Right forelimb (tissue), 1 donor: ENCODE data around the gene PEX16.

Source experiments
- DNase-seq: peaks from one replicate; pipeline ENCODE4 v3.0.0-alpha.2; 2018

The PEX16 gene

DNA sequence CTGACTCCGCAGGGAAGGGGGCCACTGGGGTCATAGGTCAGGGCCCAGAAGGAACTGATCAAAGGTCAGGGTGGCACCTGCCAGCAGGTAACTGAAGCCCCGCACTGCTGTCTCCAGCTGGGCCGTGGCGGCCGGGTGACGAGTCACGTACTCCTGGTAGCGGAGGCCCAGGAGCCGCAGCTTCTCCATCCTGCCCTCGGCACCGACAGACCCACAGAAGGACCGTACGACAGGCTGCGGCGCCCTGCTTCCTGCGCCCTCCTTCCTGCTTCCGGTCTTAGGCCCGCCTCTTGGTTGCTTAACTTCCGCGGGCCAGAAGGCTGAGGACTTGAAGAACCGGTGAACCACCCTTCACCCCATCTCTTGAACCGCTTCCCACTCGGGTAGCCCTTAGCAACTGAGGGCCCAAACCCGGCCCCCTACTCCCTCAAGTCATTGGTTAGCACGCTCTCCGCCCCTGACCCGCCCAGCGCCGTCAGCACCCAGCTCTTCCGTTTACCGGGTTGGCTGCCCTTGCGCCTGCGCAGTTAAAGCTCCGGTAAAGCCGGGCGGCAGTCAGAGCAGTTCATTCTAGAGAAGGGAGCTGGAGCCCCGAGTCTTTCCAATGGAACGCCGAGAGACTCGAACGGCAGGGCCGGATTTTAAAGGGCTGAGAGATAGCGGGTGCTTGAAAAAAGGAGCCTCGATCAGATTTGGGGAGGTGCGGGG lies at the start of gene PEX16:
TSS of gene PEX16 (minus strand) at position 255 of the 708 bp plus-strand sequence. CDS start at position 189, 66 bp downstream.
- peak; percentile 97 for DNase-seq

DNA sequence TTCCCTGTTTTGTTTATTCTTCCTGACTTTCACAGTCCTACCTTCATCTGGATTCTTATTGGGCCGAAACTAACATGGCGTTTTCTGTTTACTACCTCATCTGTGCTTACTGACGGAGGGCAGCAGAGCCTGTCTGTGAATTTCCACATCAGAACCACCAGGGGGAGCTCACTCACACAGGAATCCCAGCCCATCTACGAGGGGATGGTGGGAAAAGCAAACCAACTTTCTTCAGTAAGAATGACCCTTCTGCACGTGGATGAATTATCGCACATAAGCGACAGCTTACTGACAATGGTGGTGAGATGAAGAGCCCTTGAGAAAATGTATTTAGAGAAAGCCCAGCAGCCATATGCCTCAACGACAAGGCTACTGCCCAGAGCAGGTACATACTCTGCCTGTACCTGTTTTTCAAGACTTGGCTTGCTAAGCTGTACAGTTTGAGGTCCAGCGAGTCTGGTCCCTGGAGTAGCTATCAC lies 47.3 kb upstream of the PEX16 start:
- DNase-seq = peak; percentile 68

GRCh38 chr11:45961751-45962240 lies 44.1 kb upstream of the PEX16 start:
- no peak for DNase-seq

DNA sequence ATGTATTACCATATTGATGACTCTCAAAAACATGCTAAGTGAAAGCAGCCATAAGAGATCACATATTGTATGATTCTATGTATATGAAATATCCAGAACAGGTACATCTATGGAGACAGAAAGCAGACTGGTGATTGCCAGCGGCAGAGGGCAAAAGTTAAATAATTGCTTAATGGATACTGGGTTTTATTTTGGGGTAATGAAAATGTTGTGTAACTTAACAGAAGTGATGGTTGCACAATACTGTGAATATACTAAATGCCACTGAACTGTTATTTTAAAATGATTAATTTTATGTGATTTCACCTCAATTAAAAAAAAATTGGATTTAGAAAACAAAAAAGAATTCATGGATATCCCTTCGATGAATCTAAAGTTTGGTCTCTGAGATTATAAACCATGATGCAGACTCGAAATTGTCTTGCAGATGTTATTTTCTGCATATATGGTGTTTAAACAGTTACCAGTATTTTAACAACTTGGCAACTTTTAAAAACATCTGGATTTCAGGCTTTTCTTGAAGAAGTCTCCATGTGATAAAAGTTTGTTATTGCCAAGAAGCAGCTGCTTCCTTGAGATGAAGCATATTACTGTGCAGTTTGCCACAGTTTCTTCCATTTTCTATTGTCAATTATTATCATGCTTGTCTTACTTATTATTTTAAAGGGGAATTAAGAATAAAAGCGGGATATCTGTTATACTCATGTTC lies 42.9 kb upstream of the PEX16 start:
- DNase-seq = no peak

- no peak for DNase-seq
These were observed 42.2 kb upstream of the PEX16 start for GRCh38 chr11:45959851-45960250.

DNA sequence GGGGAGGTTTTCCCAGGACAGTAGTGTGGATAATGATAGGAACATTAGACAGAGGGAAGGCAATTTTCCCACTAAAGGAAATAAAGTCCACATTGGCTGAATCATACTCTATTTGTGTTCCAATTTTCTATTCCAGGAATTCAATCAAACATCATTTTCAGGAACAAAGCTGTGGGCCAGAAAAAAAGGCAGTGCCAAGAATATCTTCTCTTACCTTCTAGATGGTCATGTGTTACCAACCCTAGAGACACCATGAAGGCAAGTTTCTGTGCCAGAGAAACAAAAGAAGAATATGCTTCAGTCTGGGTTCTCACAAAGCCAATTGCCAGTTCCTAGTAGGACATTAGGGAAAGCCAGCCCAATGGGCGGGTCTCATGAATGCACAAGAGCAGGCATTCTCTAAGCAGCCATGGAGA lies 32.3 kb upstream of the PEX16 start:
- no peak for DNase-seq

DNA sequence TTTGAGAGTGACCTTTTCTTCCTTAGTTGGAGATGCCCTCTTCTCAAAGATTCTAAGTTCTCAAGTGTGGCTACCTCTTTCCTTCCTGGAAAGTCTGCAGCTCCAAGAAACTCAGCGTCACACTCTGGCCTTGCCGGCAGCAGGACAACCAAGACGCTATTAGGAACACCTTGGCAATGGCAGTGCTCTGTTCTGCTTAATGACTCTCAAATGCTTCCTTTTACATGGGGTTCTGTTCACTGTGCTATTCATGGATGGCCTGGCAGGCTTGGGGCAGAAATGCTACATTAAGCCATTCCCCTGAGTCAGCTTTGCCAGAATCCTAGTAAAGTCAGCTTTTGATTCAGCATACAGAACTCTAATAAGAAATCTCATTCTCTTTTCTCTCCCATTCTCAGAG lies 30.7 kb upstream of the PEX16 start:
- DNase-seq = no peak

GRCh38 chr11:45947885-45948284 lies 30.2 kb upstream of the PEX16 start:
- no peak for DNase-seq

DNA sequence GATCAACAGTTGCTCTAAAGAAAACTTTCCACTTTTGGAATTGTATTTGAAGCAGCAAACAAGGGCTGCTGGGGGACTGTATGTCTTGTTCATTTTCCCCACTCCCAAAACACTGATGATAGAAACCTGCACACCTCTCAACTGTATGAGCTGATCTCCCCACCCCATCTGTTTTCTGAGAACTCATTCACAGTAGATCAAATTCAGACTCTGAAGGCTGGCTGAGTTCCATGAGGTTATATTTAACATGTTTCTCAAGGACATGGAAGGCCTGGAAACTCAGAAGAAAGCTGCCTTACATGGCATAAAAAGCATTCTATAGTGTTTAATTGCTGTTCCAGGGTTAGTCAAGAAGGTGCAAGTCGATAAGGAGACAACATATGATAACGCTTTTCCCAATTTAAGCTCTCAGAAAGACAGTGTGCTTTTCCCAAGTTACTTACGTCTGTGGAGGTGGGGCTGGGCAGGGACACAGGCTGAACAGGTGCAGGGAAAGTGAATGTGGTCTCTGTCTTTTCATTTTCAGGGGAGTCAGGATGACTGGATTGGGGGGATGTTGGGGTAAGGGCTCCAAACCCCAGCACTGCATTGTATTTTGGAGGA lies 27.8 kb upstream of the PEX16 start:
- no peak for DNase-seq

DNA sequence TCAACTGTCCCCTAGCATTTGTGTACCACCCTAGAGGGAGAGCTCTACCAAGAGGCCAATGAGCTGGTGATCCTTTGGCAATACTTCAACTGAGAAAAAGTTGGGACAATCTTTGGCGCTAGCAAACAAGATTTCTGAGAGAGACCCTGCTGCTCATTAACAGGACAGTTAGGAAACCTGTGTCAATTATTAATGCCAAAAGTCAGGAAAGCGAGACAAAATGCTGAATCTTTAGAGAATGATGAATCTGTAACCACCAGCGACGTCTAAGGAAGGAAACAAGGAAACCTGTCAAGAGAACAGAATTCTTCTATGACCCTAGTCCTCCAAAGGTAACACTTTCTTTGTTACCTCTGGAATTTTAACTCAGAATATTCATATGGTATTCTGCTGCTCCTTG lies 24.7 kb upstream of the PEX16 start:
- no peak for DNase-seq

- no peak for DNase-seq
These were observed 23.6 kb upstream of the PEX16 start for GRCh38 chr11:45941285-45941684.

DNA sequence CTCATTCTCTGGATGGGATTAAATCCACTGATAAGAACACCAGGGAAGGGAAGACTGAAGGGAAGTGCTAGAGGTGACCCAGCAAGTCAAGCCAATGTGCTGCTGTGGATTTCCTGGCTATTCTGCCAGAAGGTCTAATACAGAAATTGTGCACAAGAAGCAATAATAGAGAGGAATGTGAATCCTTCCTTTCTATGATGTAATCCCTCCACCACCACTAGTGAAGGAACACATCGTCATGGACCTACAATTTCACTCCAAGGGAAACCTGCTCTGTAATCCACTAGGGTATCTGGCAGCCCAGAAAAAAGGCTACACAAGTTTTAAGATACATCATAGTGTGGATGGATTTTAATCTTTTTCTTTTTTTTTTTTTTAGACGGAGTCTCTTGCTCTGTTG lies 22.2 kb upstream of the PEX16 start:
- DNase-seq = no peak

GRCh38 chr11:45937916-45938315 lies 20.2 kb upstream of the PEX16 start:
- no peak for DNase-seq

DNA sequence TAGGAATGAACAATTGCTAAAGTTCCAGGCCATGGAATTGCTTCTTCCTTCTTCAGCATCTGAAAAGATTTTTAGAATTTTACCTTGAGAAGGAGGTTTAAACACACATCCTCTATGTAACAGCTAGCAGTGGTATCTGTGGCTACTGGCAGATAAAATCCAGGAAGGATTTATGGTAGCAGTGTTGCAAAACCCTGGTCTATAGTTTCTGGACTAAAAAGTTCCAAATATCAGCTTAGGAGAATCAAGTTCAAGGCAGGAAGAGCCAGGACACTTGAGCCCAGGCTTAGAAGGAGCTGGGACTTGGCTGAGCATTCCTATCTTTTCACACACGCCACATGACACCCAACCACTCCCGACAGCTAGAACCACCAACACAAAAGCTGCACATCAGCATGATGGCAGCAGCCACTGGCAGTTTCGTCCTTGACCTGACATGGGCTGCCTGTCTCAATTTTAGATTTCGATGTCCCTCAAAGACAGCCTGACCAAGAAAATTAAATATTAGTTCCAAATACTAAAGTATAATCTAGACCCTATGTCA lies 18.9 kb upstream of the PEX16 start:
- DNase-seq = no peak

- DNase-seq = no peak
These were observed 17.8 kb upstream of the PEX16 start for GRCh38 chr11:45935349-45936064.

GRCh38 chr11:45934580-45935318 lies 17.1 kb upstream of the PEX16 start:
- DNase-seq = no peak

- no peak for DNase-seq
These were observed 16.3 kb upstream of the PEX16 start for GRCh38 chr11:45933846-45934579.

DNA sequence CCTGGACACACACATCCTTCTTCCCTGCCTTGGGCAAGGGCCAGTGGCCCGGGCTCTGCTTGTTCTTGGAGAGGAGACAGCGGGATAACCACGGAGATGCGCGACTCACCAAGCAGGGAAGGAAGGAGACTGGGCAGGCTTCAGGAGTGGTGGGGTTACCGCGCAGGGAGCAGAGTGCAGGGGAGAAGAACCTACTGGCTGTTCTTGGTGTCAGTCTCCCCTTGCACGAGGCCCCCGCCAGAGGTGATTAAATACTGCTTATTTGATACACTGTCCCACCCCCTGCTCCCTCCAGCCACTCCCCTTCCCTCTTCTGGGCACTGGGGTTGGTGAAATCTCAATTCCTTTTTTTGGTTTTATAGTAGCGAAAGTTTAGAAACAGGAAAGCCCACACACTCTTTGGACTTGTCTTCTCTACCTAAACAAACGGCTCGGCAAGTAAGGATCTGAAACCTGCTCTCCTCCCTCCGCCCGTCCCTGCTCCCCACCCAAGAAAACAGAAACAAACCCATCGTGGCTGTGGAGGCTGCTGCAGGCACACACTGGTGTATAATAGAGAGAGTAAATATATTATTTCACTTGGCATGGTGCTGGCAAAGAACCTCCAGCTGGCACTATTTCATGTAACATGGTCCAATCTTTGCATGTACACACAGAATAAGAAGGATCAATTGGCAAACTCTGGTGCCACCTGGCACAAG lies 15.6 kb upstream of the PEX16 start:
- no peak for DNase-seq

GRCh38 chr11:45932217-45932616 lies 14.5 kb upstream of the PEX16 start:
- DNase-seq = no peak

GRCh38 chr11:45931739-45932138 lies 14.1 kb upstream of the PEX16 start:
- no peak for DNase-seq
